GM21381 (cell line): ENCODE results near the gene NR2C2AP.
A peak's percentile ranks its signal among the peaks of the same experiment; 100 is the strongest.
"Not testable (repeated sequence)": the region's sequence is repeated elsewhere in the genome, so short reads cannot be mapped to it uniquely, and the experiment has no call there.

Experiments used
- ATAC-seq: cut with Tn5 transposase; IDR thresholded peaks from one replicate; pipeline ENCODE4 v1.9.1; 2021; ENCODE audit warnings: mild to moderate bottlenecking, moderate library complexity; ENCODE audit not compliant: unreplicated experiment

The NR2C2AP gene

GRCh38 chr19:19185853-19186740 is 17.1 kb downstream of the NR2C2AP start:
- no peak for ATAC-seq

GRCh38 chr19:19181488-19181998 is 21.7 kb downstream of the NR2C2AP start:
- ATAC-seq: no peak

- ATAC-seq: no peak
These were observed 23.4 kb downstream of the NR2C2AP start for GRCh38 chr19:19179548-19180441.

- ATAC-seq: no peak
These were observed 26.3 kb downstream of the NR2C2AP start for GRCh38 chr19:19176950-19177349.

- ATAC-seq: not testable (repeated sequence)
These were observed 30.0 kb downstream of the NR2C2AP start for GRCh38 chr19:19173243-19173642.

- no peak for ATAC-seq
These were observed 31.2 kb downstream of the NR2C2AP start for GRCh38 chr19:19171821-19172532.

GRCh38 chr19:19170873-19171672 is 32.1 kb downstream of the NR2C2AP start:
- no peak for ATAC-seq

GRCh38 chr19:19170053-19170872 is 33.0 kb downstream of the NR2C2AP start, which contains the start of gene MEF2B:
TSS of gene MEF2B (minus strand) at chr19:19170263. CDS start at chr19:19150735, 19,528 bp downstream.
- ATAC-seq: peak; percentile 79

- no peak for ATAC-seq
These were observed 33.8 kb downstream of the NR2C2AP start for GRCh38 chr19:19169236-19170052.

- no peak for ATAC-seq
These were observed 35.6 kb downstream of the NR2C2AP start for GRCh38 chr19:19167612-19168011.

GRCh38 chr19:19165396-19165795 is 37.8 kb downstream of the NR2C2AP start:
- no peak for ATAC-seq

GRCh38 chr19:19162495-19162894 is 40.7 kb downstream of the NR2C2AP start:
- ATAC-seq: no peak

GRCh38 chr19:19160461-19161035 is 42.7 kb downstream of the NR2C2AP start:
- peak; percentile 46 for ATAC-seq

- no peak for ATAC-seq
These were observed 43.7 kb downstream of the NR2C2AP start for GRCh38 chr19:19159534-19159933.

GRCh38 chr19:19157808-19158207 is 45.4 kb downstream of the NR2C2AP start:
- no peak for ATAC-seq

GRCh38 chr19:19155495-19156219 is 47.6 kb downstream of the NR2C2AP start:
- peak; percentile 62 for ATAC-seq
